ENCODE data around the gene AACS. TPM values are rescaled to one million over a fixed set of nuclear protein-coding genes. Genes with fewer than 3 reads are reported as not detected.

AACS gene
- total RNA-seq, 1 donor from 2014 or later, result 32.5 TPM

DNA sequence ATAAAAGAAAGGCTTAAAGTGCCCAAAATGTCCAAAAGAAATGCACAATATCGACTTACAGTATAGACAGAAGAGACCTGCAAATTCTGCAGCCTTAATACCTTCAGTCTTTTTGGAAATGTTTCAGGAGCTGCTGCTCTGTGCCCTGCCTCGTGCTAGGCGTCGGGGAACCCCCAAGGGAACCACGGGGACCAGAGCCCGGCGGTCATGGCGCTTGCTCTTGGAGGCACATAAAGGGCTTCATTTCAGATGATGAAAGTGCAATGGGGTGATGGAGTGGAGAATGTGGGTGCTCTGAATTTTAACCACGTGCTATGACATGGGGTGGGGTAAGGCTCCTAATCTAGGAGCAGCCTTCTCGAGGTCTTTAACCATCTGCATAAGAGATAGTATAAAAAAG, 14.8 kb upstream of the AACS start:
- no peak overlapping the region for H3K4me3 ChIP-seq (ENCODE audit: low read depth, low read length)
- no peaks in the 10 kb centered on the region for H3K27me3 ChIP-seq (ENCODE audit: control insufficient read depth, insufficient read depth, low read length)
- TF ChIP-seq, protein P1, sequence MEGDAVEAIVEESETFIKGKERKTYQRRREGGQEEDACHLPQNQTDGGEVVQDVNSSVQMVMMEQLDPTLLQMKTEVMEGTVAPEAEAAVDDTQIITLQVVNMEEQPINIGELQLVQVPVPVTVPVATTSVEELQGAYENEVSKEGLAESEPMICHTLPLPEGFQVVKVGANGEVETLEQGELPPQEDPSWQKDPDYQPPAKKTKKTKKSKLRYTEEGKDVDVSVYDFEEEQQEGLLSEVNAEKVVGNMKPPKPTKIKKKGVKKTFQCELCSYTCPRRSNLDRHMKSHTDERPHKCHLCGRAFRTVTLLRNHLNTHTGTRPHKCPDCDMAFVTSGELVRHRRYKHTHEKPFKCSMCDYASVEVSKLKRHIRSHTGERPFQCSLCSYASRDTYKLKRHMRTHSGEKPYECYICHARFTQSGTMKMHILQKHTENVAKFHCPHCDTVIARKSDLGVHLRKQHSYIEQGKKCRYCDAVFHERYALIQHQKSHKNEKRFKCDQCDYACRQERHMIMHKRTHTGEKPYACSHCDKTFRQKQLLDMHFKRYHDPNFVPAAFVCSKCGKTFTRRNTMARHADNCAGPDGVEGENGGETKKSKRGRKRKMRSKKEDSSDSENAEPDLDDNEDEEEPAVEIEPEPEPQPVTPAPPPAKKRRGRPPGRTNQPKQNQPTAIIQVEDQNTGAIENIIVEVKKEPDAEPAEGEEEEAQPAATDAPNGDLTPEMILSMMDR (IDR thresholded peaks at IDR 0.05; ENCODE audit: insufficient read depth, low read length, poor library complexity, severe bottlenecking), result no peak
- no peak for DNase-seq (ENCODE audit: low read depth)
- H3K36me3 ChIP-seq (ENCODE audit: control insufficient read depth, insufficient read depth, low read length), result no peaks in the 10 kb centered on the region

- TF ChIP-seq, protein P1 (IDR thresholded peaks at IDR 0.05; ENCODE audit: insufficient read depth, low read length, poor library complexity, severe bottlenecking), result no peak
- Histone ChIP-seq H3K4me3 (ENCODE audit: low read depth, low read length) (no peak overlapping the region), H3K36me3 (ENCODE audit: control insufficient read depth, insufficient read depth, low read length) (no peaks in the 10 kb centered on the region), H3K27me3 (ENCODE audit: control insufficient read depth, insufficient read depth, low read length) (no peaks in the 10 kb centered on the region)
- no peak for DNase-seq (ENCODE audit: low read depth)
Measured at GRCh38 chr12:125050868-125051267, 14.4 kb upstream of the AACS start.

DNA sequence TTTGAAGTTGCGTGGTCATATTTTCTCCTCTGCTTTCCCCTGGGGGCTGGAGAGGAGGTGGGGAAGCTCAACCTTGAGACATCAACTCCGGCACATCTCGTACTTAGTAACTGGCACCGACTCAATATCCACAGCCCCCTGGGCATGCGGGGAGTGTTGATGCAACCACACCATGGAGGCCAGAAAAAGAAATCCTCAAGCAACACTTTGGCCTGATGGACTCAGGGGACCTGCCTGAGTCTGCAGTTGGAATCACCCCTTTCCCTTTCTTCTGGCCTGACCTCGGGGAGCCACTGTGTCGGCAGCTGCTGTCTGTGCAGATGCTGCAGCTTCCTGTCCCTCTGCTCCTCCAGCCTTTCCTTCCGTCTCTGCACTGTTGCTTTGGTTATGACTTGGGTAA, 11.4 kb upstream of the AACS start:
- TF ChIP-seq, protein P1 (IDR thresholded peaks at IDR 0.05; ENCODE audit: insufficient read depth, low read length, poor library complexity, severe bottlenecking), result no peak
- H3K4me3 ChIP-seq (ENCODE audit: low read depth, low read length), result no peak overlapping the region
- no peaks in the 10 kb centered on the region for H3K36me3 ChIP-seq (ENCODE audit: control insufficient read depth, insufficient read depth, low read length)
- H3K27me3 ChIP-seq (ENCODE audit: control insufficient read depth, insufficient read depth, low read length), result no peaks in the 10 kb centered on the region
- no peak for DNase-seq (ENCODE audit: low read depth)

DNA sequence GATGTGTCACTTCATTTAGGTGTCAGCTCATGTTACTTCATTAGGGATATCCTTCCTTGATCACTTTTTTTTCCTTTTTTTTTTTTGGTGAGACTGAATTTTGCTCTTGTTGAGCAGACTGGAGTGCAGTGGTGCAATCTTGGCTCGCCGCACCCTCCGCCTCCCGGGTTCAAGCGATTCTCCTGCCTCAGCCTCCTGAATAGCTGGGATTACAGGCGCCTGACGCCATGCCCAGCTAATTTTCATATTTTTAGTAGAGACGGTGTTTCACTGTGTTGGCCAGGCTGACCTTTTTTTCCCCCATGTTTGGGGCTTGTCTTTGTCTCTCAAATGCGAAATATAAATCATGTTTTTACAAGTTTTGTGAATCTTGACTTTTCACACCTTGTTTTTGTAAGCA, 9.6 kb upstream of the AACS start:
- DNase-seq (ENCODE audit: low read depth), result no peak
- H3K4me3 ChIP-seq (ENCODE audit: low read depth, low read length), result no peak overlapping the region
- TF ChIP-seq, protein P1 (IDR thresholded peaks at IDR 0.05; ENCODE audit: insufficient read depth, low read length, poor library complexity, severe bottlenecking), result no peak
- no peaks in the 10 kb centered on the region for H3K27me3 ChIP-seq (ENCODE audit: control insufficient read depth, insufficient read depth, low read length)
- H3K36me3 ChIP-seq (ENCODE audit: control insufficient read depth, insufficient read depth, low read length), result no peaks in the 10 kb centered on the region

- no peak for DNase-seq (ENCODE audit: low read depth)
- H3K27me3 ChIP-seq (ENCODE audit: control insufficient read depth, insufficient read depth, low read length), result no peaks in the 10 kb centered on the region
- H3K36me3 ChIP-seq (ENCODE audit: control insufficient read depth, insufficient read depth, low read length), result no peaks in the 10 kb centered on the region
- no peak overlapping the region for H3K4me3 ChIP-seq (ENCODE audit: low read depth, low read length)
- TF ChIP-seq, protein P1 (IDR thresholded peaks at IDR 0.05; ENCODE audit: insufficient read depth, low read length, poor library complexity, severe bottlenecking), result no peak
Measured at GRCh38 chr12:125056306-125056705, 8.9 kb upstream of the AACS start.

DNA sequence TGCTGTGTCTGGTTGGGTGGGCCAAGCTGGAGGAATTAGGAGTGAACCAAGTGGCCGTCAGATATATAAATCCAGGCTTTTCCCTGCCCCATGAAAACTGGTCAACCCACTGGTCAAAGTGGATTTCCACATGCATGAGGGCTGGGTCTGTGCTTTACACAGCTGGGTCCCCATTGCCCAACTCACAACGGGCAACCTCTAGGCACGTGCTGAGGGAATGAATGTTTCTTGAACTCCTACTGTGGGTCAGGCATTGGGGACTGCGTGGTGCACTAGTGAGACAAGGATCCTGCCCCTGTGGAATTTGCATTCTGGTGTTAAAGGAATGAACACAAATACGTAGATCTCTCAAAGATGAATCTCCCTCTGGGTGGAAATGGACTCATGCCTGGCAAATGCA, 7.5 kb upstream of the AACS start:
- H3K4me3 ChIP-seq (ENCODE audit: low read depth, low read length), result no peak overlapping the region
- TF ChIP-seq, protein P1 (IDR thresholded peaks at IDR 0.05; ENCODE audit: insufficient read depth, low read length, poor library complexity, severe bottlenecking), result no peak
- no peak for DNase-seq (ENCODE audit: low read depth)
- no peaks in the 10 kb centered on the region for H3K36me3 ChIP-seq (ENCODE audit: control insufficient read depth, insufficient read depth, low read length)
- no peaks in the 10 kb centered on the region for H3K27me3 ChIP-seq (ENCODE audit: control insufficient read depth, insufficient read depth, low read length)
